Endothelial cell of umbilical vein (primary cell): ENCODE results near the gene ALOX15.

ENCODE experiments used
- POLR2A ChIP-seq: IDR thresholded peaks from 2 replicates; pipeline ENCODE4 v1.6.1; 2012; ENCODE audit warnings: low read depth, mild to moderate bottlenecking, control low read depth, low read length
- TF ChIP-seq, protein P1 (sequence below), 2 donors: IDR thresholded peaks; 1 replicate in 1 of 2; 2 replicates in 1 of 2; pipeline ENCODE4 v1.5.1; 2011; ENCODE audit warnings: low read length in 2 of 2, mild to moderate bottlenecking in 2 of 2, moderate library complexity in 2 of 2, control low read depth in 1 of 2, inconsistent platforms in 1 of 2, low read depth in 1 of 2; ENCODE audit not compliant: insufficient read depth in 1 of 2; ENCODE audit errors: extremely low read depth in 1 of 2

DNA sequence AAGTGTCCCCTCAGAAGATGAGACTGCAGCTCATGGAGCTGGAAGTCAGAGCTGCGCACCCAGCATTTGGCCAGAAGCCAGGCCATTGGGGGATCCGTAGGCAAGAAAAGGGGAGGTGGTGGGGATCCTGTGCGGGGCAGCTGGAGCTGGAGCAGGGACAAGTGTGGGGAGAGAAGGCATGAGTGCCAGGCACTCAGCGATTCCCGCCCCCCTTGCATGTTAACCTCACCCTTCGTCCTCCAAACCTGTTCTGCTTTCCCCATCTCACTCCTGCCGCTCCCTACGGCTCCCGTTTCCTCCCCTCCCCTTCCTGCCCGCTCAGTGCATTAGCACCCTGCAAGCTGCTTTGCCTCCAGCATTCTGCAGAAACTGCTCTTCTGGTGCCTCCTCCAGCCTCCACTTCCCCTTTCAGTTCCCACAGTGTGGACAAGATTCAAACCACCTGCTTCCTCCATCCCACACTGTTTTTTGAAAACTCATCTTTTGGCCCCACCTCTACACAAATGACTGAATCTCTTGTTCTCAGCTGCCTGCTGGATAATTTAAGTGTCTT lies 5.6 kb downstream of the ALOX15 start:
- TF ChIP-seq, protein P1, sequence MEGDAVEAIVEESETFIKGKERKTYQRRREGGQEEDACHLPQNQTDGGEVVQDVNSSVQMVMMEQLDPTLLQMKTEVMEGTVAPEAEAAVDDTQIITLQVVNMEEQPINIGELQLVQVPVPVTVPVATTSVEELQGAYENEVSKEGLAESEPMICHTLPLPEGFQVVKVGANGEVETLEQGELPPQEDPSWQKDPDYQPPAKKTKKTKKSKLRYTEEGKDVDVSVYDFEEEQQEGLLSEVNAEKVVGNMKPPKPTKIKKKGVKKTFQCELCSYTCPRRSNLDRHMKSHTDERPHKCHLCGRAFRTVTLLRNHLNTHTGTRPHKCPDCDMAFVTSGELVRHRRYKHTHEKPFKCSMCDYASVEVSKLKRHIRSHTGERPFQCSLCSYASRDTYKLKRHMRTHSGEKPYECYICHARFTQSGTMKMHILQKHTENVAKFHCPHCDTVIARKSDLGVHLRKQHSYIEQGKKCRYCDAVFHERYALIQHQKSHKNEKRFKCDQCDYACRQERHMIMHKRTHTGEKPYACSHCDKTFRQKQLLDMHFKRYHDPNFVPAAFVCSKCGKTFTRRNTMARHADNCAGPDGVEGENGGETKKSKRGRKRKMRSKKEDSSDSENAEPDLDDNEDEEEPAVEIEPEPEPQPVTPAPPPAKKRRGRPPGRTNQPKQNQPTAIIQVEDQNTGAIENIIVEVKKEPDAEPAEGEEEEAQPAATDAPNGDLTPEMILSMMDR (IDR thresholded peaks at IDR 0.05; ENCODE audit: extremely low read depth in 1 of 2, insufficient read depth in 1 of 2, low read depth in 1 of 2, low read length in 2 of 2) = no peak
- TF ChIP-seq POLR2A = no peak
